ENCODE data around the gene UCP2.

- TF ChIP-seq CTCF (IDR thresholded peaks at IDR 0.05 in 4 of 5, conservative IDR thresholded peaks at IDR 0.05 in 1 of 5) (no peak), POLR2A (IDR thresholded peaks at IDR 0.05) (no peak)
These were observed 10.5 kb downstream of the UCP2 start for GRCh38 chr11:73972187-73972586.
